ENCODE data around the gene CA5A.

The CA5A gene

GRCh38 chr16:87956365-87957231 lies 20.3 kb upstream of the CA5A start:
- peak; percentile 65 for TF ChIP-seq CTCF (conservative IDR thresholded peaks at IDR 0.05; ENCODE audit: control insufficient read depth, insufficient read depth, low read depth, low read length)
- peak overlapping the region; percentile 4 for H3K4me3 ChIP-seq (ENCODE audit: control insufficient read depth, low read depth, low read length)
- peak; percentile 87 for DNase-seq (ENCODE audit: low read depth)

- no peak for TF ChIP-seq CTCF (conservative IDR thresholded peaks at IDR 0.05; ENCODE audit: control insufficient read depth, insufficient read depth, low read depth, low read length)
- H3K4me3 ChIP-seq (ENCODE audit: control insufficient read depth, low read depth, low read length) = no peak overlapping the region
- no peak for DNase-seq (ENCODE audit: low read depth)
Observed at GRCh38 chr16:87956098-87956364, 19.7 kb upstream of the CA5A start.

- no peak for TF ChIP-seq CTCF (conservative IDR thresholded peaks at IDR 0.05; ENCODE audit: control insufficient read depth, insufficient read depth, low read depth, low read length)
- peak; percentile 71 for DNase-seq (ENCODE audit: low read depth)
- H3K4me3 ChIP-seq (ENCODE audit: control insufficient read depth, low read depth, low read length) = no peak overlapping the region
Observed at GRCh38 chr16:87955302-87956097, 19.2 kb upstream of the CA5A start.

GRCh38 chr16:87954826-87955225 lies 18.5 kb upstream of the CA5A start:
- DNase-seq (ENCODE audit: low read depth) = no peak
- H3K4me3 ChIP-seq (ENCODE audit: control insufficient read depth, low read depth, low read length) = no peak overlapping the region
- TF ChIP-seq CTCF (conservative IDR thresholded peaks at IDR 0.05; ENCODE audit: control insufficient read depth, insufficient read depth, low read depth, low read length) = no peak

- no peak for TF ChIP-seq CTCF (conservative IDR thresholded peaks at IDR 0.05; ENCODE audit: control insufficient read depth, insufficient read depth, low read depth, low read length)
- no peak overlapping the region for H3K4me3 ChIP-seq (ENCODE audit: control insufficient read depth, low read depth, low read length)
- no peak for DNase-seq (ENCODE audit: low read depth)
Observed at GRCh38 chr16:87954361-87954760, 18.0 kb upstream of the CA5A start.

GRCh38 chr16:87953308-87954215 lies 17.2 kb upstream of the CA5A start:
- no peak for TF ChIP-seq CTCF (conservative IDR thresholded peaks at IDR 0.05; ENCODE audit: control insufficient read depth, insufficient read depth, low read depth, low read length)
- no peak overlapping the region for H3K4me3 ChIP-seq (ENCODE audit: control insufficient read depth, low read depth, low read length)
- no peak for DNase-seq (ENCODE audit: low read depth)

Data from fibroblast of mammary gland (primary cell).